GM18861 (cell line): ENCODE results near the gene UBE4B.

Source experiments
- ATAC-seq: cut with Tn5 transposase; IDR thresholded peaks from one replicate; pipeline ENCODE4 v1.9.1; 2021; ENCODE audit not compliant: unreplicated experiment

Gene UBE4B

DNA sequence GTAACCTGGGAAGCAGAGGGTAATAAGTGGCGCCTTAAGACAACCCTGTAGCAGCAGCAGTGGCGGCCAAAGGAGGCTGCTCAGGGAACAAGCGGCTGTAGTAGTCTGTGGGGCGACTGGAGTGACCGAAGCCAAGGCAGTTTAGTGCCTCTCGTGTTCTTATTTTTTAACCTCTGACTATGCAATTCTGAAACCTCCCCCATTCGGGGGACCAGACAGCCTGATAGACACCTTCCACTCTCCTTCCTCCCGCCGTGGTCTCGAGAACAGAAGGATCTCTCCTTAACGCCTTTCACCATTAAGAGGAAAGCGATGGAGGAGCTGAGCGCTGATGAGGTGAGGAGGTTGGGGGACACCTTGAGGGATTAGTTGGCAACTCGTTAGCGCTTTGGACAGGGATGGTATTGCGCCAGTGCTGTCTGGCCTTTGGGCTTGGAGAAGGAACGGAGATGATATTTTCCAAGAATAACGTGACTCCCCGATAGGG lies 644 bp downstream of the UBE4B start:
- peak; percentile 8 for ATAC-seq

- ATAC-seq, result no peak
Measured at GRCh38 chr1:10042746-10043145, 10.0 kb downstream of the UBE4B start.

GRCh38 chr1:10045480-10046355 lies 13.0 kb downstream of the UBE4B start:
- ATAC-seq, result no peak

- no peak for ATAC-seq
Measured at GRCh38 chr1:10046356-10047085, 13.8 kb downstream of the UBE4B start.

GRCh38 chr1:10048601-10049000 lies 15.8 kb downstream of the UBE4B start:
- ATAC-seq, result no peak

DNA sequence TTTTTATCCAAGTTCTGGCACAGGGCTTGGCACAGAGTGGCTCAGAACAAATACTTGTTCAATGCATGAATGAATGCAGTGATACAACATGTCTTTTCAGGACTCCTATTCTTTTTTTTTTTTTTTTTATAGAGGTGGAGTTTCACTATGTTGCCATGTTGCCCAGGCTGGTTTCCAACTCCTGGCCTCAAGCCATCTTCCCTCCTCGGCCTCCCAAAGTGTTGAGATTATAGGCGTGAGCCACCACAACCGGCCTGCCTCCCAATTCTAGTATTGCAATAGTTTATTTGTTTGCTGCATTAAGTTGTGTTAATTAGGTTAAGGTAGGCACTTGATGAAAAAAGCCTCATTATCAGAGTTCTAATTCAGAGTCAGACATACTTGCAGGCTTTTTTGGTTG lies 17.9 kb downstream of the UBE4B start:
- no peak for ATAC-seq

DNA sequence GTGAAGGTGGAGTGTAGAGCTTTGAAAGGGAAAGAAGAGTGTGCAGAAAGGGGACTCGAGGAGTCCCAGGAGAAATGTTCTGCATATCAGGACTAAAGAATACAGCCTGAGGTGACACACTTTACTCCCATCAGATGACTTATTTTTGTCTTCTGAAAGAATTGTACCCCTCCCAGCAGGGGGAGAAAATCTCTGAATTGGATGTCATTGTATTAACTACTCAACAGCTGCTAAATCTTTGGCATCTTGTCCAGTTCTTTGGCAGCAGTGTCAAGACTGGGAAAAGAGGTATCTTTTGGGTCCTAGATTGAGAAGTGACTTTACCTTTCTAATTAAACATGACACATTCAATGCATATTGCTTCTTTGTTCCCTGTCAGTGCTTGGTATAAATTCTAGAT lies 18.9 kb downstream of the UBE4B start:
- ATAC-seq, result no peak

- ATAC-seq, result no peak
Measured at GRCh38 chr1:10052347-10052746, 19.6 kb downstream of the UBE4B start.

DNA sequence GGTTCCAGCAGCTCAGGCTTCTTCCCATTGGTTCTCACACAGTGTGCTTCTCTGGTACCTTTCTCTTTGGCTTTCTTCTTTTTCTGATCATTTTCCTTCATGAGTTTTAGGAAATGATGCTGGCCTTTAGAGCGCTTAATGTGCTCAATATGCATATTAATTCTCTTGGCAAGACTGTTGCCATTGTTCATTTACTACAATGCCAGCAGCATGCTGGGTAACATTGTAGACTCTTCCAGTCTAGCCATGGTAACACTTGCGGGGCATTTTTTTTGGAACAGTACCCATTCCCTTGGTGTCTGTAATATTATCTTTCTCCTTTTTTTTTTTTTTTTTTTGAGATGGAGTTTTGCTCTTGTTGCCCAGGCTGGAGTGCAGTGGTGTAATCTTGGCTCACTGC lies 21.7 kb downstream of the UBE4B start:
- no peak for ATAC-seq

DNA sequence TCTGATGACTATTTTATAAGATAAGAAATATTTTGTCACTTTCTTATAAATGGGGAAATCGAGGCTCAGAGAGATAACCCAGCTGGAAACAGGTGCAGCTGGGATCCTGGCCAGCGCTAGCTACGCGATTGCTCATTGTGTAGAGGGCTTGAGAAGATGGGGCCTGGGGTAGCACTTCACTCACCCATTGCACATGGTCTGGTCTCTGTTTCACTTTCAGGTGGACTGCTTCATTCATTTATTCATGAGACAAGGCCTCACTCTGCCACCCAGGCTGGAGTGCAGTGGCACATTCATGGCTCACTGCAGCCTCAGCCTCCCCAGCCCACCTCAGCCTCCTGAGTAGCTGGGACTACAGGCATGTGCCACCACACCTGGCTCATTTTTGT lies 23.8 kb downstream of the UBE4B start:
- ATAC-seq, result no peak

- no peak for ATAC-seq
Measured at GRCh38 chr1:10057343-10057742, 24.6 kb downstream of the UBE4B start.

GRCh38 chr1:10057796-10058195 lies 25.0 kb downstream of the UBE4B start:
- no peak for ATAC-seq

GRCh38 chr1:10059342-10059718 lies 26.6 kb downstream of the UBE4B start:
- no peak for ATAC-seq

DNA sequence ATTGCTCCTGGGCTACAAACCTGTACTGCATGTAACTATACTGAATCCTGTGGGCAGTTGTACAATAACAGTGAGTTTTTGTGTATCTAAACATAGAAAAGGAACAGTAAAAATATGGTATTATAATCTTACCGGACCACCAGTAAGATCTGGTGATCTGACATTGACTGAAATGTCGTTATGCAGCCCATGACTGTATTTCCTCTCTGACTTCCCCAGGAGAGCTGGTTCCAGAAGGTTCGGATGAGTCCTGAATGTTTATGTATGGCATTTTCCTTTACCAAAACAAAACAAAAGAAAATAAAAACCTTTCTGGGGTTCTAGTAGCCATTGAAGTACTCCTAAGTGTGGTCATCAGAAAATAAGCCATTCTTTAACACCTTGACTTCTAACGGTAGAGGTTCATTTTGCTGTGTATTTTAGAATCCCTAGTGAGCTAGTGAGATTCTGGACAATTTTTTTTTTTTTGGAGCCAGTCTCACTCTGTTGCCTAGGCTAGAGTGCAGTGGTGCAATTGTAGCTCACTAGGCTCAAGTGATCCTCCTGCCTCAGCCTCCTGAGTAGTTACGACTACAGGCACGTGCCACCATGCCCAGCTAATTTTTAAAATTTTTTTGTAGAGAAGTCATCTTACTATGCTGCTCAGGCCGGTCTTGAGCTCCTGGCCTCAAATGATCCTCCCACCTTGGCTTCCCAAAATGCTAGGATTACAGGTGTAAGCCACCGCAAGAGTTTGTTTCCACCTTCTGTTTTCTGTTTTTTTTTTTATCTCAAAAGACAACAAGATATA lies 27.7 kb downstream of the UBE4B start:
- no peak for ATAC-seq

DNA sequence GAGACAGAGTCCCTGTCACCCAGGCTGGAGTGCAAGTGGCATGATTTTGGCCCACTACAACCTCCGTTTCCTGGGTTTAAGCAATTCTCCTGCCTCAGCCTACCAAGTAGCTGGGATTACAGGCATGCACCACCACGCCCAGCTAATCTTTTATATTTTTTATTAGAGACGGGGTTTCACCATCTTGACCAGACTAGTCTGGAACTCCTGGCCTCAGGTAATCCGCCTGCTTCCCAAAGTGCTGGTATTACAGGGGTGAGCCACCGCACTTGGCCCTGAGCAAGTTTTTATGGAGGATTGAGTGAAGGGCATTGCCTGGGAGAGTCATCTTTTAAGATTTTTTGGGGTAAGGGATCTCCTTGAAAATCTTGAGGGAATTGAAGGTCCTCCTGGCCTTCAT lies 28.5 kb downstream of the UBE4B start:
- no peak for ATAC-seq

- no peak for ATAC-seq
Measured at GRCh38 chr1:10063878-10064277, 31.1 kb downstream of the UBE4B start.

GRCh38 chr1:10064416-10065343 lies 31.9 kb downstream of the UBE4B start:
- no peak for ATAC-seq

DNA sequence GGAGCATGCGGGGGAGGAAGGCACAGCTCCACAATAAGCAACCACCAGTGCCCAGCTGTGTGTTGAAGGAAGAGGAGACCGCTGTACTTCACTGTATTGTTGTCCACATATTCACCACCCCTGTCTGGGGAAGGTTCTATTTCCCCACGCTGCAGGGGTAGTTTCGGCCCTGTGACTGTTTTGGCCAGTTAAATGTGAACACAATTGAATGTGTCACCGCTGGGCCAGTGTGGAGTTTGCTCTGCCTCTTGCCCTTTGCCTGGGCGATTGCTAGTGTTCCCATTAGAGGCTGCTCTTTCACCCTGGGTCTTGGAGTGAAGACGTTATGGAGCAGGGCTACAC lies 32.6 kb downstream of the UBE4B start:
- no peak for ATAC-seq

DNA sequence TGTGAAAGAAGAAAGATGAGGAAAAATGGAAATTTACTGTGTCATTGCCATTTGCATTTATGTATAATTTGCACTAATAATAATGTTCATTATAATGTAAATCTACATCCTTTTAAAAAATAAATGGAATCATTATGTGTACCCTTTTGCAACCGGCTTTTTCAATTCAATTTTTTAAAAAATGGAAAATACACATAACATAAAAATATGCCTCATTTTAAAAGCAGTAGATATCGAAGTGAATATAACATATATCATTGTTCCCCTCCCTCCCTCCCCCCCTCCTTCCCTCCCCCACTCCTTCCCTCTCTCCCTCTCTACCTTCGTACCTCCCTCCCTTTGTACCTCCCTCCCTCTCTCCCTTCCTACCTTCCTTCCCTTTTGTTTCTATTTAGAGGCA lies 33.0 kb downstream of the UBE4B start:
- no peak for ATAC-seq

DNA sequence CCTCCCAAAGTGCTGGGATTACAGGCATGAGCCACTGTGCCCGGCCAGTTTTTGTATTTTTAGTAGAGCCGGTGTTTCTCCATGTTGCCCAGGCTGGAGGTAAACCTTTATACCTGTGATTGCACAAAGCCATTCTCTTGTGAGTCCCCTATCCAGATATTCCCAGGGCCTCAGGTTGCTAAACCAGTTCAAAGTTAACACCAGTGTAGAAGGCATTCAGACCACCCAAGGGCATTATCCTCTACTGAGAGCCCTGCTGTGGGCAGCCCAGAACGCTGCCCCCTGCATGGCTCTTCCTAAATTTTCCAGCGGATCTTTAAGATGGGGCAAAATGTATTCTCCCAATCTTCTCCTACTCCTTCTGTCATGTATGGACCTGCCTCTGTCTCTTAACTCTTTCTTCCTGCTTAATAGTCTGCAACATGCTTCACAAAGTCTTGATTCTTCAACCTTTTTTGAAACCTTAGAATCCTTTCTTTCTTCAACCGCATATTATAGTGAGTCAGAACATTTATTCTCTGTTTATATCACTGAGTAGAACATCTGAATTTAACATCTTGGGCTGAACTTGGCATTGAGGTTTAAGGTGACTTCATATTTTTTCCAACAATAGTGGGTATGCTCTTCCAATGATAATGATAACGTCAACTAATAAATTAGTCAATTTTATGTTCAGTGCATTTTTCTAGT lies 36.0 kb downstream of the UBE4B start:
- ATAC-seq, result no peak
